K562 (cell line): ENCODE data around the gene SSR2. TPM values are rescaled to one million over a fixed set of nuclear protein-coding genes. Genes with fewer than 3 reads are reported as not detected.
A peak's percentile ranks its signal among the peaks of the same experiment; 100 is the strongest.

ENCODE experiments used
- ERF ChIP-seq: fragments of 450-650 bp; formaldehyde crosslinking; IDR thresholded peaks from 2 replicates; pipeline ENCODE4 v1.4.0; 2020; ENCODE audit warnings: mild to moderate bottlenecking, mixed read lengths
- FOXK1 ChIP-seq: sonication (generic); formaldehyde crosslinking; IDR thresholded peaks from 2 replicates; pipeline ENCODE4 v1.8.0; 2022; ENCODE audit warnings: missing genetic modification reagents, mild to moderate bottlenecking, borderline replicate concordance
- HDAC2 ChIP-seq: fragments of 450-650 bp; IDR thresholded peaks from 2 replicates; pipeline ENCODE4 v1.6.1; 2016; ENCODE audit warnings: mild to moderate bottlenecking
- HNRNPUL1 ChIP-seq: fragments of 200-400 bp; formaldehyde crosslinking; IDR thresholded peaks from 2 replicates; pipeline ENCODE4 v1.6.1; 2017; ENCODE audit warnings: low read length
- MTA2 ChIP-seq: fragments of 450-650 bp; IDR thresholded peaks from 2 replicates; pipeline ENCODE4 v1.6.1; 2016; ENCODE audit warnings: low read depth
- NFXL1 ChIP-seq: fragments of 450-650 bp; formaldehyde crosslinking; IDR thresholded peaks from 2 replicates; pipeline ENCODE4 v1.4.0; 2021; ENCODE audit warnings: mild to moderate bottlenecking
- PRMT5 ChIP-seq: sonication (generic); formaldehyde crosslinking; IDR thresholded peaks from 2 replicates; pipeline ENCODE4 v1.5.0; 2020; ENCODE audit warnings: missing genetic modification reagents
- SETDB1 ChIP-seq: IDR thresholded peaks from one replicate; pipeline ENCODE4 v1.6.1; 2012; ENCODE audit warnings: low read length, control low read depth, inconsistent platforms
- SIX5 ChIP-seq, 2 experiments: IDR thresholded peaks; 2 replicates each; pipeline ENCODE4 v1.6.1; 2011; ENCODE audit warnings: low read length in 2 of 2, borderline replicate concordance in 1 of 2, low read depth in 1 of 2, mild to moderate bottlenecking in 1 of 2, moderate library complexity in 1 of 2; ENCODE audit not compliant: insufficient read depth in 1 of 2
- TEAD4 ChIP-seq, 2 experiments: sonication (generic) in 1 of 2; formaldehyde crosslinking in 1 of 2; IDR thresholded peaks; 2 replicates each; pipeline versions ENCODE4 v1.6.1 to v1.8.0; 2012 to 2022; ENCODE audit warnings: borderline replicate concordance in 1 of 2, inconsistent platforms in 1 of 2, low read length in 1 of 2, mild to moderate bottlenecking in 1 of 2, missing genetic modification reagents in 1 of 2
- ZBED1 ChIP-seq: IDR thresholded peaks from 2 replicates; pipeline ENCODE4 v1.6.1; 2014
- ZNF384 ChIP-seq: IDR thresholded peaks from 2 replicates; pipeline ENCODE4 v1.6.1; 2012; ENCODE audit warnings: low read depth, low read length, improper control_type of control experiment
- ZNF778 ChIP-seq: fragments of 450-650 bp; formaldehyde crosslinking; IDR thresholded peaks from 2 replicates; pipeline ENCODE4 v1.4.0; 2020; ENCODE audit warnings: mild to moderate bottlenecking, moderate library complexity
- ZNF780A ChIP-seq: fragments of 250-450 bp; sonication (Bioruptor Pico); IDR thresholded peaks from 2 replicates; pipeline ENCODE4 v1.5.0; 2021; ENCODE audit warnings: mild to moderate bottlenecking
- polyA plus RNA-seq, 8 experiments: library from polyadenylated mRNA; depleted of rRNA in 4 of 8; stranded (reverse) in 5 of 8; unstranded in 3 of 8; fragments of >200 nt; fragmentation: Nextera tagmentation in 2 of 8; fragmentation: Illumina TruSeq in 1 of 8; extraction: Ambion mirVana in 2 of 8; extraction: Trizol in 1 of 8; gene quantifications; 2 replicates each; pipeline versions ENCODE4 v1.2.1 to v1.2.3, GENCODE V29; 2011 to 2014; ENCODE audit warnings: inconsistent platforms in 1 of 8, missing spikeins in 1 of 8
- total RNA-seq, 7 experiments: library from RNA; depleted of rRNA in 6 of 7; stranded (reverse); fragments of >200 nt in 6 of 7; fragmentation: Illumina TruSeq in 2 of 7; extraction: Trizol in 2 of 7; gene quantifications; 2 replicates each; pipeline versions ENCODE4 v1.2.1 to v1.2.3, GENCODE V29; 2011 to 2021; ENCODE audit warnings: low replicate concordance in 1 of 7
- TF ChIP-seq, protein P1 (sequence below): sonication (generic); formaldehyde crosslinking; IDR thresholded peaks from 2 replicates; pipeline ENCODE4 v1.8.0; 2023; ENCODE audit warnings: missing genetic modification reagents, mild to moderate bottlenecking, borderline replicate concordance
- TF ChIP-seq, protein P2 (sequence below): sonication (generic); formaldehyde crosslinking; IDR thresholded peaks from 2 replicates; pipeline ENCODE4 v1.8.1; 2023; ENCODE audit warnings: mild to moderate bottlenecking, missing genetic modification reagents, moderate library complexity
- TF ChIP-seq, protein P3 (sequence below): fragments of 150-350 bp; conservative IDR thresholded peaks from 2 replicates; pipeline ENCODE4 v1.6.1; 2014; ENCODE audit warnings: low read length

The SSR2 gene
- total and polyA plus RNA-seq, 9 of the 15 experiments (the other 6 are each of a cell fraction or from before 2014, with no cell fraction given): 161 to 411 (median 240) TPM

GRCh38 chr1:155970531-155971167, 50.1 kb downstream of the SSR2 start (continued):
- TF ChIP-seq, protein P1, sequence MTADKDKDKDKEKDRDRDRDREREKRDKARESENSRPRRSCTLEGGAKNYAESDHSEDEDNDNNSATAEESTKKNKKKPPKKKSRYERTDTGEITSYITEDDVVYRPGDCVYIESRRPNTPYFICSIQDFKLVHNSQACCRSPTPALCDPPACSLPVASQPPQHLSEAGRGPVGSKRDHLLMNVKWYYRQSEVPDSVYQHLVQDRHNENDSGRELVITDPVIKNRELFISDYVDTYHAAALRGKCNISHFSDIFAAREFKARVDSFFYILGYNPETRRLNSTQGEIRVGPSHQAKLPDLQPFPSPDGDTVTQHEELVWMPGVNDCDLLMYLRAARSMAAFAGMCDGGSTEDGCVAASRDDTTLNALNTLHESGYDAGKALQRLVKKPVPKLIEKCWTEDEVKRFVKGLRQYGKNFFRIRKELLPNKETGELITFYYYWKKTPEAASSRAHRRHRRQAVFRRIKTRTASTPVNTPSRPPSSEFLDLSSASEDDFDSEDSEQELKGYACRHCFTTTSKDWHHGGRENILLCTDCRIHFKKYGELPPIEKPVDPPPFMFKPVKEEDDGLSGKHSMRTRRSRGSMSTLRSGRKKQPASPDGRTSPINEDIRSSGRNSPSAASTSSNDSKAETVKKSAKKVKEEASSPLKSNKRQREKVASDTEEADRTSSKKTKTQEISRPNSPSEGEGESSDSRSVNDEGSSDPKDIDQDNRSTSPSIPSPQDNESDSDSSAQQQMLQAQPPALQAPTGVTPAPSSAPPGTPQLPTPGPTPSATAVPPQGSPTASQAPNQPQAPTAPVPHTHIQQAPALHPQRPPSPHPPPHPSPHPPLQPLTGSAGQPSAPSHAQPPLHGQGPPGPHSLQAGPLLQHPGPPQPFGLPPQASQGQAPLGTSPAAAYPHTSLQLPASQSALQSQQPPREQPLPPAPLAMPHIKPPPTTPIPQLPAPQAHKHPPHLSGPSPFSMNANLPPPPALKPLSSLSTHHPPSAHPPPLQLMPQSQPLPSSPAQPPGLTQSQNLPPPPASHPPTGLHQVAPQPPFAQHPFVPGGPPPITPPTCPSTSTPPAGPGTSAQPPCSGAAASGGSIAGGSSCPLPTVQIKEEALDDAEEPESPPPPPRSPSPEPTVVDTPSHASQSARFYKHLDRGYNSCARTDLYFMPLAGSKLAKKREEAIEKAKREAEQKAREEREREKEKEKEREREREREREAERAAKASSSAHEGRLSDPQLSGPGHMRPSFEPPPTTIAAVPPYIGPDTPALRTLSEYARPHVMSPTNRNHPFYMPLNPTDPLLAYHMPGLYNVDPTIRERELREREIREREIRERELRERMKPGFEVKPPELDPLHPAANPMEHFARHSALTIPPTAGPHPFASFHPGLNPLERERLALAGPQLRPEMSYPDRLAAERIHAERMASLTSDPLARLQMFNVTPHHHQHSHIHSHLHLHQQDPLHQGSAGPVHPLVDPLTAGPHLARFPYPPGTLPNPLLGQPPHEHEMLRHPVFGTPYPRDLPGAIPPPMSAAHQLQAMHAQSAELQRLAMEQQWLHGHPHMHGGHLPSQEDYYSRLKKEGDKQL: no peak
- TF ChIP-seq, protein P2, sequence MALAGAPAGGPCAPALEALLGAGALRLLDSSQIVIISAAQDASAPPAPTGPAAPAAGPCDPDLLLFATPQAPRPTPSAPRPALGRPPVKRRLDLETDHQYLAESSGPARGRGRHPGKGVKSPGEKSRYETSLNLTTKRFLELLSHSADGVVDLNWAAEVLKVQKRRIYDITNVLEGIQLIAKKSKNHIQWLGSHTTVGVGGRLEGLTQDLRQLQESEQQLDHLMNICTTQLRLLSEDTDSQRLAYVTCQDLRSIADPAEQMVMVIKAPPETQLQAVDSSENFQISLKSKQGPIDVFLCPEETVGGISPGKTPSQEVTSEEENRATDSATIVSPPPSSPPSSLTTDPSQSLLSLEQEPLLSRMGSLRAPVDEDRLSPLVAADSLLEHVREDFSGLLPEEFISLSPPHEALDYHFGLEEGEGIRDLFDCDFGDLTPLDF (CRISPR knock-in tag): no peak
- TF ChIP-seq SETDB1: peak; percentile 70
- no peak for TF ChIP-seq HNRNPUL1
- no peak for TF ChIP-seq FOXK1 (CRISPR knock-in tag)
- TF ChIP-seq ZBED1: peak; percentile 32; the same call in 1 of the 2 replicates
- no peak; the same call in 1 of the 2 replicates for TF ChIP-seq MTA2
- no peak for TF ChIP-seq SIX5 (IDR thresholded peaks at IDR 0.05; ENCODE audit: borderline replicate concordance in 1 of 2, insufficient read depth in 1 of 2, low read depth in 1 of 2, low read length in 2 of 2)
- TF ChIP-seq ZNF780A: no peak
- no peak for TF ChIP-seq PRMT5 (CRISPR knock-in tag)
- TF ChIP-seq NFXL1 (CRISPR knock-in tag): no peak
- no peak for TF ChIP-seq TEAD4 (IDR thresholded peaks at IDR 0.05; ENCODE audit: low read length)
- no peak for TF ChIP-seq TEAD4 (CRISPR knock-in tag; IDR thresholded peaks at IDR 0.05; ENCODE audit: borderline replicate concordance)
- TF ChIP-seq, protein P3, sequence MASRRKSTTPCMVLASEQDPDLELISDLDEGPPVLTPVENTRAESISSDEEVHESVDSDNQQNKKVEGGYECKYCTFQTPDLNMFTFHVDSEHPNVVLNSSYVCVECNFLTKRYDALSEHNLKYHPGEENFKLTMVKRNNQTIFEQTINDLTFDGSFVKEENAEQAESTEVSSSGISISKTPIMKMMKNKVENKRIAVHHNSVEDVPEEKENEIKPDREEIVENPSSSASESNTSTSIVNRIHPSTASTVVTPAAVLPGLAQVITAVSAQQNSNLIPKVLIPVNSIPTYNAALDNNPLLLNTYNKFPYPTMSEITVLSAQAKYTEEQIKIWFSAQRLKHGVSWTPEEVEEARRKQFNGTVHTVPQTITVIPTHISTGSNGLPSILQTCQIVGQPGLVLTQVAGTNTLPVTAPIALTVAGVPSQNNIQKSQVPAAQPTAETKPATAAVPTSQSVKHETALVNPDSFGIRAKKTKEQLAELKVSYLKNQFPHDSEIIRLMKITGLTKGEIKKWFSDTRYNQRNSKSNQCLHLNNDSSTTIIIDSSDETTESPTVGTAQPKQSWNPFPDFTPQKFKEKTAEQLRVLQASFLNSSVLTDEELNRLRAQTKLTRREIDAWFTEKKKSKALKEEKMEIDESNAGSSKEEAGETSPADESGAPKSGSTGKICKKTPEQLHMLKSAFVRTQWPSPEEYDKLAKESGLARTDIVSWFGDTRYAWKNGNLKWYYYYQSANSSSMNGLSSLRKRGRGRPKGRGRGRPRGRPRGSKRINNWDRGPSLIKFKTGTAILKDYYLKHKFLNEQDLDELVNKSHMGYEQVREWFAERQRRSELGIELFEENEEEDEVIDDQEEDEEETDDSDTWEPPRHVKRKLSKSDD: no peak
- TF ChIP-seq ERF (CRISPR knock-in tag): no peak
- no peak for TF ChIP-seq ZNF778 (CRISPR knock-in tag)
- no peak for TF ChIP-seq ZNF384
- peak; percentile 80 for TF ChIP-seq HDAC2
